ENCODE results near the gene ELAC1. TPM values are rescaled to one million over a fixed set of nuclear protein-coding genes. Genes with fewer than 3 reads are reported as not detected.
"Not testable (repeated sequence)": the region's sequence is repeated elsewhere in the genome, so short reads cannot be mapped to it uniquely, and the experiment has no call there.

ELAC1 gene
- total and polyA plus RNA-seq, 2 experiments from 2014 or later: 2.8 to 3.2 TPM

DNA sequence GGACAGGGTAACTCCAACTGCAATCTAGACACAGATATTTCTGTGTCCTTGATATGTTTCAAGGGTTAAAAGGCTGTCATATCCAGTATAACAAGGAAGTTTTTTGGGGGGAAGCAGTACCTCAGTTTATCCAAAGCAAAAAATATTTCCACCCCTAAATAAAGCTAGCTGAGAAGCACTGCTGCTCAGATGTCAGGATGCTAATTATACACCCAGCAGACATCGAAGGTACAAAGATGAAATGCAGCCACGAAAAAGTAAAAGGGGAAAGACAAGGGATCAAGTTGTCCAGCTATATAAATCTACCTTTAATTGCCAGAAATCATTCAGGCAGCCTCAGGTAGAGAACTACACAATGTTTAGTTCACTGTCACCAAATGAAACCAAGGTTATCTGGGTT lies 26.2 kb downstream of the ELAC1 start:
- H3K4me2 ChIP-seq: no peak overlapping the region
- H3K4me3 ChIP-seq: no peak overlapping the region
- no peaks in the 10 kb centered on the region for H3K36me3 ChIP-seq (ENCODE audit: insufficient read depth)
- no peak for DNase-seq (ENCODE audit: low spot score)
- ATAC-seq: no peak
- no peak overlapping the region for H3K27ac ChIP-seq (ENCODE audit: low read depth)
- no peaks in the 10 kb centered on the region for H4K20me1 ChIP-seq (replicated peaks; ENCODE audit: insufficient read depth)
- H3F3A ChIP-seq (replicated peaks; ENCODE audit: low read depth): no peaks in the 10 kb centered on the region
- H3K9me2 ChIP-seq (ENCODE audit: insufficient read depth): no peaks in the 10 kb centered on the region
- Mint-ChIP-seq H3K27me3 (ENCODE audit: insufficient read depth, low read depth, poor library complexity) (no peaks in the 10 kb centered on the region), H3K9me3 (0 out of 3 replicates have a peak, but pooled peaks cover 4% of the 10 kb centered on the region), H3K4me3 (no peak overlapping the region), H3K27ac (no peak overlapping the region), H3K4me1 (peaks cover 16% of the 10 kb centered on the region), H3K36me3 (ENCODE audit: low read depth) (no peaks in the 10 kb centered on the region)
- TF ChIP-seq, protein P1, sequence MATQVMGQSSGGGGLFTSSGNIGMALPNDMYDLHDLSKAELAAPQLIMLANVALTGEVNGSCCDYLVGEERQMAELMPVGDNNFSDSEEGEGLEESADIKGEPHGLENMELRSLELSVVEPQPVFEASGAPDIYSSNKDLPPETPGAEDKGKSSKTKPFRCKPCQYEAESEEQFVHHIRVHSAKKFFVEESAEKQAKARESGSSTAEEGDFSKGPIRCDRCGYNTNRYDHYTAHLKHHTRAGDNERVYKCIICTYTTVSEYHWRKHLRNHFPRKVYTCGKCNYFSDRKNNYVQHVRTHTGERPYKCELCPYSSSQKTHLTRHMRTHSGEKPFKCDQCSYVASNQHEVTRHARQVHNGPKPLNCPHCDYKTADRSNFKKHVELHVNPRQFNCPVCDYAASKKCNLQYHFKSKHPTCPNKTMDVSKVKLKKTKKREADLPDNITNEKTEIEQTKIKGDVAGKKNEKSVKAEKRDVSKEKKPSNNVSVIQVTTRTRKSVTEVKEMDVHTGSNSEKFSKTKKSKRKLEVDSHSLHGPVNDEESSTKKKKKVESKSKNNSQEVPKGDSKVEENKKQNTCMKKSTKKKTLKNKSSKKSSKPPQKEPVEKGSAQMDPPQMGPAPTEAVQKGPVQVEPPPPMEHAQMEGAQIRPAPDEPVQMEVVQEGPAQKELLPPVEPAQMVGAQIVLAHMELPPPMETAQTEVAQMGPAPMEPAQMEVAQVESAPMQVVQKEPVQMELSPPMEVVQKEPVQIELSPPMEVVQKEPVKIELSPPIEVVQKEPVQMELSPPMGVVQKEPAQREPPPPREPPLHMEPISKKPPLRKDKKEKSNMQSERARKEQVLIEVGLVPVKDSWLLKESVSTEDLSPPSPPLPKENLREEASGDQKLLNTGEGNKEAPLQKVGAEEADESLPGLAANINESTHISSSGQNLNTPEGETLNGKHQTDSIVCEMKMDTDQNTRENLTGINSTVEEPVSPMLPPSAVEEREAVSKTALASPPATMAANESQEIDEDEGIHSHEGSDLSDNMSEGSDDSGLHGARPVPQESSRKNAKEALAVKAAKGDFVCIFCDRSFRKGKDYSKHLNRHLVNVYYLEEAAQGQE (IDR thresholded peaks at IDR 0.05; ENCODE audit: unreplicated experiment): no peak
- 0 out of 2 replicates have a peak, but pooled peaks cover 10% of the 10 kb centered on the region for H3K4me1 ChIP-seq (ENCODE audit: insufficient read depth)
- H2AFZ ChIP-seq: no peak overlapping the region
- H3K79me2 ChIP-seq (replicated peaks; ENCODE audit: insufficient read depth): no peaks in the 10 kb centered on the region
- no peaks in the 10 kb centered on the region for H3K27me3 ChIP-seq (ENCODE audit: insufficient read depth)

DNA sequence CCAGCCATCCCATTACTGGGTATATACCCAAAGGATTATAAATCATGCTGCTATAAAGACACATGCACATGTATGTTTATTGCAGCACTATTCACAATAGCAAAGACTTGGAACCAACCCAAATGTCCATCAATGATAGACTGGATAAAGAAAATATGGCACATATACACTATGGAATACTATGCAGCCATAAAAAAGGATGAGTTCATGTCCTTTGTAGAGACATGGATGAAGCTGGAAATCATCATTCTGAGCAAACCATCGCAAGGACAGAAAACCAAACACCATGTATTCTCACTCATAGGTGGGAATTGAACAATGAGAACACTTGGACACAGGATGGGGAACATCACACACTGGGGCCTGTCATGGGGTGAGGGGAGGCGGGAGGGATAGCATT lies 35.3 kb downstream of the ELAC1 start:
- H3K4me3 Mint-ChIP-seq; DNase-seq (ENCODE audit: low spot score); H3K9me2 ChIP-seq (ENCODE audit: insufficient read depth); H3K4me1 ChIP-seq (ENCODE audit: insufficient read depth); H3K4me1 Mint-ChIP-seq; H3F3A ChIP-seq (replicated peaks; ENCODE audit: low read depth); H3K27ac Mint-ChIP-seq; ATAC-seq; H4K20me1 ChIP-seq (replicated peaks; ENCODE audit: insufficient read depth); H3K27ac ChIP-seq (ENCODE audit: low read depth); H3K27me3 Mint-ChIP-seq (ENCODE audit: insufficient read depth, low read depth, poor library complexity); H3K79me2 ChIP-seq (replicated peaks; ENCODE audit: insufficient read depth); H3K27me3 ChIP-seq (ENCODE audit: insufficient read depth); H2AFZ ChIP-seq; H3K4me3 ChIP-seq; H3K4me2 ChIP-seq; H3K36me3 Mint-ChIP-seq (ENCODE audit: low read depth); H3K36me3 ChIP-seq (ENCODE audit: insufficient read depth): not testable (repeated sequence)
- H3K9me3 Mint-ChIP-seq: peaks cover 18% of the 10 kb centered on the region

DNA sequence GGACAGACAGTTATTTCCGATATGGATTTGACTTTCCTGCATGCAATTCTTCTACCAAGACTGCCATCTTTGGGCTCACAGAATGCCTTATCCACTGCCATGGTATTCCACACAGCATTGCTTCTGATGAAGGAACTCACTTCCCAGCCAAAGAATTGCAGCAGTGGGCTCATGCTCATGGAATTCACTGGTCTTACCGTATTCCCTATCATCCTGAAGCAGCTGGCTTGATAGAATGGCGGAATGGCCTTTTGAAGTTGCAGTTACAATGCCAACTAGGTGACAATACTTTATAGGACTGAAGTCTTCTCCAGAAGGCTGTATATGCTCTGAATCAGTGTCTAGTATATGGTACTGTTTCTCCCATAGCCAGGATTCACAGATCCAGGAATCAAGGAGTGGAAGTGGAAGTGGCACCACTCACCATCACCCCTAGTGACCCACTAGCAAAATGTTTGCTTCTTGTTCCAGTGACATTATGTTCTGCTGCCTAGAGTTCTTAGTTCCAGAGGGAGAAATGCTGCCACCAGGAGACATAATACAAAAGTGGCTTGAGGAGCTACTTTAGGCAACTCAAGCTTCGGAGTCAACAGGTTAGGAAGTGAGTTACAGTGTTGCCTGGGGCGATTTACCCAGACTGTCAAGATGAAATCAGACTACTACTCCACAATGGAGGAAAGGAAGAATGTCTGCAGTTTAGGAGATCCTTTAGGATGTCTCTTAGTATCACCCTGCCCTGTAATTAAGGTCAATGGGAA lies 38.4 kb downstream of the ELAC1 start:
- Histone ChIP-seq H3F3A (replicated peaks; ENCODE audit: low read depth) (no peaks in the 10 kb centered on the region), H4K20me1 (replicated peaks; ENCODE audit: insufficient read depth) (no peaks in the 10 kb centered on the region), H2AFZ (no peak overlapping the region), H3K27me3 (ENCODE audit: insufficient read depth) (no peaks in the 10 kb centered on the region), H3K4me1 (ENCODE audit: insufficient read depth) (no peaks in the 10 kb centered on the region), H3K4me2 (no peak overlapping the region), H3K36me3 (ENCODE audit: insufficient read depth) (no peaks in the 10 kb centered on the region), H3K79me2 (replicated peaks; ENCODE audit: insufficient read depth) (no peaks in the 10 kb centered on the region), H3K27ac (ENCODE audit: low read depth) (no peak overlapping the region), H3K4me3 (no peak overlapping the region), H3K9me2 (ENCODE audit: insufficient read depth) (no peaks in the 10 kb centered on the region; the same call in 1 of the 2 replicates)
- H3K4me3 Mint-ChIP-seq: no peak overlapping the region
- peaks cover 16% of the 10 kb centered on the region for H3K9me3 Mint-ChIP-seq
- no peak overlapping the region for H3K27ac Mint-ChIP-seq
- no peak for ATAC-seq
- H3K4me1 Mint-ChIP-seq: peaks cover 9% of the 10 kb centered on the region
- peaks cover 3% of the 10 kb centered on the region; the same call in 1 of the 3 replicates for H3K36me3 Mint-ChIP-seq (ENCODE audit: low read depth)
- TF ChIP-seq, protein P2, sequence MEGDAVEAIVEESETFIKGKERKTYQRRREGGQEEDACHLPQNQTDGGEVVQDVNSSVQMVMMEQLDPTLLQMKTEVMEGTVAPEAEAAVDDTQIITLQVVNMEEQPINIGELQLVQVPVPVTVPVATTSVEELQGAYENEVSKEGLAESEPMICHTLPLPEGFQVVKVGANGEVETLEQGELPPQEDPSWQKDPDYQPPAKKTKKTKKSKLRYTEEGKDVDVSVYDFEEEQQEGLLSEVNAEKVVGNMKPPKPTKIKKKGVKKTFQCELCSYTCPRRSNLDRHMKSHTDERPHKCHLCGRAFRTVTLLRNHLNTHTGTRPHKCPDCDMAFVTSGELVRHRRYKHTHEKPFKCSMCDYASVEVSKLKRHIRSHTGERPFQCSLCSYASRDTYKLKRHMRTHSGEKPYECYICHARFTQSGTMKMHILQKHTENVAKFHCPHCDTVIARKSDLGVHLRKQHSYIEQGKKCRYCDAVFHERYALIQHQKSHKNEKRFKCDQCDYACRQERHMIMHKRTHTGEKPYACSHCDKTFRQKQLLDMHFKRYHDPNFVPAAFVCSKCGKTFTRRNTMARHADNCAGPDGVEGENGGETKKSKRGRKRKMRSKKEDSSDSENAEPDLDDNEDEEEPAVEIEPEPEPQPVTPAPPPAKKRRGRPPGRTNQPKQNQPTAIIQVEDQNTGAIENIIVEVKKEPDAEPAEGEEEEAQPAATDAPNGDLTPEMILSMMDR (conservative IDR thresholded peaks at IDR 0.05; ENCODE audit: low read depth in 2 of 2): peak in 1 of 2 experiments; percentile 17; a peak in 1 of 4 replicates
- TF ChIP-seq, protein P3, sequence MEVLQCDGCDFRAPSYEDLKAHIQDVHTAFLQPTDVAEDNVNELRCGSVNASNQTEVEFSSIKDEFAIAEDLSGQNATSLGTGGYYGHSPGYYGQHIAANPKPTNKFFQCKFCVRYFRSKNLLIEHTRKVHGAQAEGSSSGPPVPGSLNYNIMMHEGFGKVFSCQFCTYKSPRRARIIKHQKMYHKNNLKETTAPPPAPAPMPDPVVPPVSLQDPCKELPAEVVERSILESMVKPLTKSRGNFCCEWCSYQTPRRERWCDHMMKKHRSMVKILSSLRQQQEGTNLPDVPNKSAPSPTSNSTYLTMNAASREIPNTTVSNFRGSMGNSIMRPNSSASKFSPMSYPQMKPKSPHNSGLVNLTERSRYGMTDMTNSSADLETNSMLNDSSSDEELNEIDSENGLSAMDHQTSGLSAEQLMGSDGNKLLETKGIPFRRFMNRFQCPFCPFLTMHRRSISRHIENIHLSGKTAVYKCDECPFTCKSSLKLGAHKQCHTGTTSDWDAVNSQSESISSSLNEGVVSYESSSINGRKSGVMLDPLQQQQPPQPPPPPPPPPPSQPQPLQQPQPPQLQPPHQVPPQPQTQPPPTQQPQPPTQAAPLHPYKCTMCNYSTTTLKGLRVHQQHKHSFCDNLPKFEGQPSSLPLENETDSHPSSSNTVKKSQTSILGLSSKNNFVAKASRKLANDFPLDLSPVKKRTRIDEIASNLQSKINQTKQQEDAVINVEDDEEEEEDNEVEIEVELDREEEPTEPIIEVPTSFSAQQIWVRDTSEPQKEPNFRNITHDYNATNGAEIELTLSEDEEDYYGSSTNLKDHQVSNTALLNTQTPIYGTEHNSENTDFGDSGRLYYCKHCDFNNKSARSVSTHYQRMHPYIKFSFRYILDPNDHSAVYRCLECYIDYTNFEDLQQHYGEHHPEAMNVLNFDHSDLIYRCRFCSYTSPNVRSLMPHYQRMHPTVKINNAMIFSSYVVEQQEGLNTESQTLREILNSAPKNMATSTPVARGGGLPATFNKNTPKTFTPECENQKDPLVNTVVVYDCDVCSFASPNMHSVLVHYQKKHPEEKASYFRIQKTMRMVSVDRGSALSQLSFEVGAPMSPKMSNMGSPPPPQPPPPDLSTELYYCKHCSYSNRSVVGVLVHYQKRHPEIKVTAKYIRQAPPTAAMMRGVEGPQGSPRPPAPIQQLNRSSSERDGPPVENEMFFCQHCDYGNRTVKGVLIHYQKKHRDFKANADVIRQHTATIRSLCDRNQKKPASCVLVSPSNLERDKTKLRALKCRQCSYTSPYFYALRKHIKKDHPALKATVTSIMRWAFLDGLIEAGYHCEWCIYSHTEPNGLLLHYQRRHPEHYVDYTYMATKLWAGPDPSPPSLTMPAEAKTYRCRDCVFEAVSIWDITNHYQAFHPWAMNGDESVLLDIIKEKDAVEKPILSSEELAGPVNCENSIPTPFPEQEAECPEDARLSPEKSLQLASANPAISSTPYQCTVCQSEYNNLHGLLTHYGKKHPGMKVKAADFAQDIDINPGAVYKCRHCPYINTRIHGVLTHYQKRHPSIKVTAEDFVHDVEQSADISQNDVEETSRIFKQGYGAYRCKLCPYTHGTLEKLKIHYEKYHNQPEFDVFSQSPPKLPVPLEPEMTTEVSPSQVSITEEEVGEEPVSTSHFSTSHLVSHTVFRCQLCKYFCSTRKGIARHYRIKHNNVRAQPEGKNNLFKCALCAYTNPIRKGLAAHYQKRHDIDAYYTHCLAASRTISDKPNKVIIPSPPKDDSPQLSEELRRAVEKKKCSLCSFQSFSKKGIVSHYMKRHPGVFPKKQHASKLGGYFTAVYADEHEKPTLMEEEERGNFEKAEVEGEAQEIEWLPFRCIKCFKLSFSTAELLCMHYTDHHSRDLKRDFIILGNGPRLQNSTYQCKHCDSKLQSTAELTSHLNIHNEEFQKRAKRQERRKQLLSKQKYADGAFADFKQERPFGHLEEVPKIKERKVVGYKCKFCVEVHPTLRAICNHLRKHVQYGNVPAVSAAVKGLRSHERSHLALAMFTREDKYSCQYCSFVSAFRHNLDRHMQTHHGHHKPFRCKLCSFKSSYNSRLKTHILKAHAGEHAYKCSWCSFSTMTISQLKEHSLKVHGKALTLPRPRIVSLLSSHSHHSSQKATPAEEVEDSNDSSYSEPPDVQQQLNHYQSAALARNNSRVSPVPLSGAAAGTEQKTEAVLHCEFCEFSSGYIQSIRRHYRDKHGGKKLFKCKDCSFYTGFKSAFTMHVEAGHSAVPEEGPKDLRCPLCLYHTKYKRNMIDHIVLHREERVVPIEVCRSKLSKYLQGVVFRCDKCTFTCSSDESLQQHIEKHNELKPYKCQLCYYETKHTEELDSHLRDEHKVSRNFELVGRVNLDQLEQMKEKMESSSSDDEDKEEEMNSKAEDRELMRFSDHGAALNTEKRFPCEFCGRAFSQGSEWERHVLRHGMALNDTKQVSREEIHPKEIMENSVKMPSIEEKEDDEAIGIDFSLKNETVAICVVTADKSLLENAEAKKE (CRISPR knock-in tag; IDR thresholded peaks at IDR 0.05): no peak
- DNase-seq (ENCODE audit: low spot score): no peak
- no peaks in the 10 kb centered on the region for H3K27me3 Mint-ChIP-seq (ENCODE audit: insufficient read depth, low read depth, poor library complexity)
